ENCODE data around the gene RBM11. TPM values are rescaled to one million over a fixed set of nuclear protein-coding genes. Genes with fewer than 3 reads are reported as not detected.

RBM11 gene
- total RNA-seq, 1 donor from 2014 or later: 4.8 TPM

GRCh38 chr21:14223365-14223764 lies 7.4 kb downstream of the RBM11 start:
- Mint-ChIP-seq H3K27me3 (ENCODE audit: unreplicated experiment) (no peaks in the 10 kb centered on the region), H3K27ac (ENCODE audit: unreplicated experiment) (no peak overlapping the region), H3K9me3 (ENCODE audit: unreplicated experiment) (peaks cover under 1% of the 10 kb centered on the region), H3K4me1 (ENCODE audit: unreplicated experiment) (no peaks in the 10 kb centered on the region), H3K4me3 (ENCODE audit: unreplicated experiment) (no peak overlapping the region), H3K36me3 (ENCODE audit: low read depth, unreplicated experiment) (no peaks in the 10 kb centered on the region)
- TF ChIP-seq CTCF (IDR thresholded peaks at IDR 0.05; ENCODE audit: unreplicated experiment): no peak
- no peak for DNase-seq (ENCODE audit: low spot score)

GRCh38 chr21:14229399-14229798 lies 13.4 kb downstream of the RBM11 start:
- DNase-seq (ENCODE audit: low spot score): no peak
- Mint-ChIP-seq H3K4me3 (ENCODE audit: unreplicated experiment) (no peak overlapping the region), H3K27me3 (ENCODE audit: unreplicated experiment) (no peaks in the 10 kb centered on the region), H3K4me1 (ENCODE audit: unreplicated experiment) (no peaks in the 10 kb centered on the region), H3K36me3 (ENCODE audit: low read depth, unreplicated experiment) (peaks cover 12% of the 10 kb centered on the region), H3K27ac (ENCODE audit: unreplicated experiment) (no peak overlapping the region), H3K9me3 (ENCODE audit: unreplicated experiment) (peaks cover 20% of the 10 kb centered on the region)
- no peak for TF ChIP-seq CTCF (IDR thresholded peaks at IDR 0.05; ENCODE audit: unreplicated experiment)

- DNase-seq (ENCODE audit: low spot score): no peak
- no peak for TF ChIP-seq CTCF (IDR thresholded peaks at IDR 0.05; ENCODE audit: unreplicated experiment)
- Mint-ChIP-seq H3K36me3 (ENCODE audit: low read depth, unreplicated experiment) (peaks cover 3% of the 10 kb centered on the region), H3K4me1 (ENCODE audit: unreplicated experiment) (no peaks in the 10 kb centered on the region), H3K4me3 (ENCODE audit: unreplicated experiment) (no peak overlapping the region), H3K27me3 (ENCODE audit: unreplicated experiment) (no peaks in the 10 kb centered on the region), H3K27ac (ENCODE audit: unreplicated experiment) (no peak overlapping the region), H3K9me3 (ENCODE audit: unreplicated experiment) (peaks cover 7% of the 10 kb centered on the region)
Measured at GRCh38 chr21:14235101-14235500, 19.1 kb downstream of the RBM11 start.

GRCh38 chr21:14236180-14236579 lies 20.2 kb downstream of the RBM11 start:
- Mint-ChIP-seq H3K9me3 (ENCODE audit: unreplicated experiment) (no peaks in the 10 kb centered on the region), H3K4me1 (ENCODE audit: unreplicated experiment) (no peaks in the 10 kb centered on the region), H3K27me3 (ENCODE audit: unreplicated experiment) (no peaks in the 10 kb centered on the region), H3K27ac (ENCODE audit: unreplicated experiment) (no peak overlapping the region), H3K36me3 (ENCODE audit: low read depth, unreplicated experiment) (no peaks in the 10 kb centered on the region), H3K4me3 (ENCODE audit: unreplicated experiment) (no peak overlapping the region)
- no peak for DNase-seq (ENCODE audit: low spot score)
- TF ChIP-seq CTCF (IDR thresholded peaks at IDR 0.05; ENCODE audit: unreplicated experiment): no peak

- H3K9me3 Mint-ChIP-seq (ENCODE audit: unreplicated experiment): no peaks in the 10 kb centered on the region
- TF ChIP-seq CTCF (IDR thresholded peaks at IDR 0.05; ENCODE audit: unreplicated experiment): no peak
- no peaks in the 10 kb centered on the region for H3K4me1 Mint-ChIP-seq (ENCODE audit: unreplicated experiment)
- no peak for DNase-seq (ENCODE audit: low spot score)
- H3K27me3 Mint-ChIP-seq (ENCODE audit: unreplicated experiment): no peaks in the 10 kb centered on the region
- H3K27ac Mint-ChIP-seq (ENCODE audit: unreplicated experiment): no peak overlapping the region
- no peak overlapping the region for H3K4me3 Mint-ChIP-seq (ENCODE audit: unreplicated experiment)
- H3K36me3 Mint-ChIP-seq (ENCODE audit: low read depth, unreplicated experiment): no peaks in the 10 kb centered on the region
Measured at GRCh38 chr21:14239281-14239680, 23.3 kb downstream of the RBM11 start.

Data from endothelial cell (in vitro differentiated cells).